AG10803 (cell line): ENCODE data around the gene ERP44.
"Not testable (repeated sequence)": the region's sequence is repeated elsewhere in the genome, so short reads cannot be mapped to it uniquely, and the experiment has no call there.

ENCODE experiments used
- DNase-seq: peaks from one replicate; pipeline ENCODE4 v3.0.0; 2010; ENCODE audit warnings: low read depth
- H3K4me3 ChIP-seq: 2 replicates; pipeline ENCODE4 v1.5.1; 2011; ENCODE audit warnings: mild to moderate bottlenecking, low read length, control low read depth
- TF ChIP-seq, protein P1 (sequence below): conservative IDR thresholded peaks from 2 replicates; pipeline ENCODE4 v1.5.1; 2011; ENCODE audit warnings: mild to moderate bottlenecking, low read length, control low read depth, inconsistent platforms

The ERP44 gene

DNA sequence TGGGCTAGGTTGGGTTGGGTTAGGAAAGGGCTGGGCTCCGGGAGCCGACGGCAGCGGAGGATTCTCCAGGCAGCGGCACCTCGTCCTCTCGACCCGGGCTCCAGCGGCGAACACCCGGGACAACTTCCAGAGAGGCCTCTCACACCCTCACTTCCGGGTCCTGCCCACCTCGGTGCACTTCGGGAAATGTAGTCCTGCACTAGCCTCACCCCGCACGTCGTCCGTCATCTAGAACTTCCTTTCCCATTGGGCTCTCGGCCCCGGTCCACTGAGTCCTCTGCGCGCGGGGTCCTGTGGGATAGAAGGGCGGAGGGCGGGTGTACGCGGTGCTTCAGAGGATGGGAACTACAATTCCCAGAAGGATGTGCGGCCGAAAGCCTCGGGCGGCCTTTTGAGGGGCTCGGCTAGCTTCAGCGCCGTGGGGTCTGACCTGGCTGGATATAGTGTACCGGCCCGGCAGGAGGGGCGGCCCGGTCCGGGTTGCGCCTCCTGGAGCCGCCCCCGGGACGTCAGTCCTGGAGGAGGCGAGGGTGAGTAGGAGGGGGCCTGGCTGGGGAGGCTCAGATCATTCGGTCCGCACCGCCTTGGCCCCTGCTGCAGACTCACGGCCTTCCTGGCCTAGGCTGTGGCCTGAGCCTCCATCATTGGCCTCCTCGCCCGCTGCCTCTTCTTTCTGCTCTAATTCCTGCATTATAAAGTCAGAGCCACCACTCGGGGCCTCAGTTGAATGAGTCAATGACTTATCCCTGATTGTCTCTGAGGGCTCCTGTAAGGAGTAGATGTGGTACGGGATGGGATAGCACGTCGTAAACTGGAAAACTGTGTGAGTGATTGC lies at the start of gene ERP44, which contains the start of gene INVS:
Gene ERP44, minus strand, starts transcription at position 114 of the 835 bp plus-strand sequence. CDS start 160 bp downstream, outside the sequence.
Gene INVS, plus strand, starts transcription at position 357 of the 835 bp plus-strand sequence. CDS start 5,279 bp downstream, outside the sequence.
- peak; percentile 99 for DNase-seq
- H3K4me3 ChIP-seq = peak within 1 kb of the TSS; percentile 99
- TF ChIP-seq, protein P1, sequence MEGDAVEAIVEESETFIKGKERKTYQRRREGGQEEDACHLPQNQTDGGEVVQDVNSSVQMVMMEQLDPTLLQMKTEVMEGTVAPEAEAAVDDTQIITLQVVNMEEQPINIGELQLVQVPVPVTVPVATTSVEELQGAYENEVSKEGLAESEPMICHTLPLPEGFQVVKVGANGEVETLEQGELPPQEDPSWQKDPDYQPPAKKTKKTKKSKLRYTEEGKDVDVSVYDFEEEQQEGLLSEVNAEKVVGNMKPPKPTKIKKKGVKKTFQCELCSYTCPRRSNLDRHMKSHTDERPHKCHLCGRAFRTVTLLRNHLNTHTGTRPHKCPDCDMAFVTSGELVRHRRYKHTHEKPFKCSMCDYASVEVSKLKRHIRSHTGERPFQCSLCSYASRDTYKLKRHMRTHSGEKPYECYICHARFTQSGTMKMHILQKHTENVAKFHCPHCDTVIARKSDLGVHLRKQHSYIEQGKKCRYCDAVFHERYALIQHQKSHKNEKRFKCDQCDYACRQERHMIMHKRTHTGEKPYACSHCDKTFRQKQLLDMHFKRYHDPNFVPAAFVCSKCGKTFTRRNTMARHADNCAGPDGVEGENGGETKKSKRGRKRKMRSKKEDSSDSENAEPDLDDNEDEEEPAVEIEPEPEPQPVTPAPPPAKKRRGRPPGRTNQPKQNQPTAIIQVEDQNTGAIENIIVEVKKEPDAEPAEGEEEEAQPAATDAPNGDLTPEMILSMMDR = no peak

DNA sequence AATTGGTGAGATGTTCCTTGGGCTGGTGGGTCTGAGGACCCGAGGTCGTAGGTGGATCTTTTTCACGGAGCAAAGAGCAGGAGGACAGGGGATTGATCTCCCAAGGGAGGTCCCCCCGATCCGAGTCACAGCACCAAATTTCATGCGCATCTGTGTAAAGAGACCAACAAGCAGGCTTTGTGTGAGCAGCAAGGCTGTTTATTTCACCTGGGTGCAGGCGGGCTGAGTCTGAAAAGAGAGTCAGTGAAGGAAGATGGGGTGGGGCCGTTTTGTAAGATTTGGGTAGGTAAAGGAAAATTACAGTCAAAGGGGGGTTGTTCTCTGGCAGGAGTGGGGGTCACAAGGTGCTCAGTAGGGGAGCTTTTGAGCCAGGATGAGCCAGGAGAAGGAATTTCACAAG lies 47.2 kb upstream of the ERP44 start:
- H3K4me3 ChIP-seq, DNase-seq: not testable (repeated sequence)

DNA sequence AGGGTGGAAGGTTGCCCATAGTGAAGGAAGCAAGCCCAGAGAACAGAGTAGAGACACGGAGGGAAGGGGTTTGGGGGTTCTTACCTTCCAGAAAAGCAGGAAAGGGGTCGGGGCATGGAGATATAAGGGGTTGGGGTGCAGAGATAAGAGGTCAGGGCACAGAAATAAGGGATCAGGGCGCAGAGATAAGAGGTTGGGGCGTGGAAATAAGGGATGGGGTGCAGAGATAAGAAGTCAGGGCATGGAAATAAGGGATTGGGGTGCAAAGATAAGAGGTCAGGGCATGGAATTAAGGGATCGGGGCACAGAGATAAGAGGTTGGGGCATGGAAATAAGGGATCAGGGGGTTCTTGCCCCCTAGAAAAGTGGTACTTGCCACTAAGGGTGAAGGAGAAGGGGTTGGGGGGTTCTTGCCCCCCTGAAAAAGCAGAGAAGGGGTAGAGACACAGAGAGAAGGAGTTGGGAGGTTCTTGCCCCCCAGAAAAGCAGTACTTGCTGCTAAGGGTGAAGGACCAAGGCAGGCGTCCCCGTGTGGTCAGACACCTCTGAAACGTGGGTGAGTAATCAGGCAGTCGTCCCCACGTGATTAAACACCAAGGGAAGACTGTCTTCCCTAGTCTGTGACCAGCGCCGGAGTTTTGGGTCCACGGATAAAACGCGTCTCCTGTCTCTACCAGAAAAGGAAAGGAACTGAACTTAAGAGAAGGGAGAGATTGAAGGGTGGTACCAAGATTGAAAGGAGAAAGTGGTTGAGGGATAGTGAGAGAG lies 46.6 kb upstream of the ERP44 start:
- H3K4me3 ChIP-seq, DNase-seq: not testable (repeated sequence)

DNA sequence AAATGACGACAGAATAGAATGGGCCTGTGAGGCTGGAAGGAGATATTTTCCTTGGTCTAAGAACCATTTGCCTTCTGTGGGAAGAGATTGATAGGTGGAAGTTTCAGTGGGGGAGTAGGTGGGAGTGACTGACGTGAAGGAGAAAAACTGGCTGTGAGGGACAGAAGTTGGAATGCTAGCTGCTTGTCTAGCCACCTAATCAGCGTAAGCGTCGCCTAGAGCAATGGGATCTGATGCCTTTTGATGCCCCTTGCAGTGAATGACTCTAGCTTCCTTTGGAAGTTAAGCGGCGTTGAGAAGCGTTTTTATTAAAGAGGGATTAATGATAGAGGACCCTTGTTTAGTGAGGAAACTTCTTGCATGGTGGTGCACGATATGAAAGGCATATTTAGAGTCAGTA lies 43.1 kb upstream of the ERP44 start:
- not testable (repeated sequence) for H3K4me3 ChIP-seq, DNase-seq

DNA sequence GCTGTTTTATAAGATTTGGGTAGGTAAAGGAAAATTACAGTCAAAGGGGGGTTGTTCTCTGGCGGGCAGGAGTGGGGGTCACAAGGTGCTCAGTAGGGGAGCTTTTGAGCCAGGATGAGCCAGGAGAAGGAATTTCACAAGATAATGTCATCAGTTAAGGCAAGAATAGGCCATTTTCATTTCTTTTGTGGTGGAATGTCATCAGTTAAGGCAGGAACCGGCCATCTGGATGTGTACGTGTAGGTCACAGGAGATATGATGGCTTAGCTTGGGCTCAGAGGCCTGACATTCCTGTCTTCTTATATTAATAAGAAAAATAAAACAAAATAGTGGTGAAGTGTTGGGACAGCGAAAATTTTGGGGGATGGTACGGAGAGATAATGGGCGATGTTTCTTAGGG lies 41.5 kb upstream of the ERP44 start:
- H3K4me3 ChIP-seq, DNase-seq: not testable (repeated sequence)

DNA sequence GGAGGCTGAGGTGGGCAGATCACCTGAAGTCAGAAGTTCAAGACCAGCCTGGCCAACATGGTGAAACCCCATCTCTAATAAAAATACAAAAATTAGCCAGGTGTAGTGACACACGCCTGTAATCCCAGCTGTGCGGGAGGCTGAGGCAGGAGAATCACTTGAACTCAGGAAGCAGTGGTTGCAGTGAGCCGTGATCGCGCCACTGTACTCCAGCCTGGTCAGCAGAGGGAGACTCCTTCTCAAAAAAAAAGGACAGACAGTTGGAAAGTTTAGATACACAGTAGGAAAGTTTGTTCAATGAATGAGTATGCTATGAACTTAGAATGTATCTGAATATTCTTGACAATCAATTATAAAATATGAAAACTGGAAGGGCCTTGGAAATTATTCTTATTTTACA lies 38.0 kb upstream of the ERP44 start:
- not testable (repeated sequence) for H3K4me3 ChIP-seq, DNase-seq
- TF ChIP-seq, protein P1 = 0 out of 2 replicates have a peak, but pooled peaks have one; percentile 9

DNA sequence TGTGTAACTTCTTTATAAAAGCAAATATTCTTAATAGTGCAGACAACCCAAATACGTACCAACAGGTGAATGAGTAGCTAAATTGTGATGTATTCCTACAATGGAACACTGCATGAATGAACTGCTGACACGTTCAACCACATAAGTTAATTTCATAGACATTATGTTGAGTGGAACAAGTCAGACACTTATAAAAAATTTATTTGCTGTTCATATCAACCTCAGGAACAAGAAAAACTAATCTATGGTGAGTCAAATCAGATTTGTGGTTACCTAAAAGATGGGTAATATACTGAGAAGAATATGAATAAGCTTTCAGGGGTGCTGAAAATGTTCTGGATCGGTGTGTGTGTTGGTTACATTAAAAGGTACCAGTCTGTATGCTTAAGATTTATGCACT lies 35.9 kb upstream of the ERP44 start:
- TF ChIP-seq, protein P1 = no peak
- no peak for DNase-seq
- H3K4me3 ChIP-seq = no peak overlapping the region

DNA sequence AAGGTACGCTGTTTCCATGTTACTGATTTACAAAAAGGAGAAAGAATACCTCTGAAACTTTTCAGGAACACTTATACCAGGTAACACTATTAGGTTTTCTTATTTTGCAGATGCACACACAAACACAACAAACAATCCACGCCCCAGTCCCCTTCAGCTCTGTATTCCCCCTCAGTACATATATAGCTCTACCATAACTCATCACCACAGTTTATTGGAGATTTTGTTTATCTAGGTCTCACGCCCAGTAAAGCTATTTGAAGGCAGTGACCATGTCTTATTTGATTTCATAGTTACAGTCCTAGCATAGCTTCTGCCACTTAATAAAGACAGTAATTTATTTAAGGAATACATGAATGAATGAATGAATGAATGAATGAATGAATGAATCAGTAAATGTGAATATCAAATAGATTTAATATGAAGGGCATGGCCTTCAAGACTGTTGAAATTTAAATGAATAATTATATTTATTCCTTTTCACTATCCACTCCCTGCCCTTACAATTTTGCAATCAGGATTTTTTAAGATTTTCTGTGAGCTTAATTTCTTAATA lies 33.2 kb upstream of the ERP44 start:
- H3K4me3 ChIP-seq = no peak overlapping the region
- DNase-seq = no peak
- TF ChIP-seq, protein P1 = no peak

DNA sequence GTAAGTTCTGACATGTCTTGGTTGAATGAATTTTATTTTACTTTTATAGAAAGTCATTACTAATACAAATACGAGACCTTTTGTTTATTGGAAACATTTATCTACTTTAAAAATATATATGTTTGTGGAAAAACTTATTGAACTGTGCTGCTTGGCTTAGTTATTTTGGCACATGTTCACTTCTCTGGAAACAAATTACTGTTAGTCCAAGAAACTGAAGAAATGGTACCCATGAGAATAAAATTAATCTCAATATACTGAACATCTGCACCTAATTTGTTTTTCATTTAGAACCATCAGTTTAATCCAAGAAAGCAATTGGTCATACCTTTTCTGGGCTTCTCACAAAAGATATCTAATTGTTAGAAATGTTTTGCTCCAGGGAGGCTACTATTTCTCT lies 32.4 kb upstream of the ERP44 start:
- H3K4me3 ChIP-seq = no peak overlapping the region
- no peak for DNase-seq
- TF ChIP-seq, protein P1 = no peak
